Right lobe of liver (tissue), 4 donors: ENCODE measurements around the gene NPFFR1.

Experiments
- POLR2A ChIP-seq: fragments of 450-650 bp; IDR thresholded peaks from one replicate; pipeline ENCODE4 v1.6.1; 2017; ENCODE audit warnings: antibody characterized with exemption, mild to moderate bottlenecking
- TF ChIP-seq, protein P1 (sequence below), 4 donors: fragments of 200-600 bp in 3 of 4; fragments of 450-650 bp in 1 of 4; IDR thresholded peaks; one replicate each; pipeline versions ENCODE4 v1.5.1 to v1.8.0; 2016 to 2022; ENCODE audit warnings: antibody characterized with exemption in 4 of 4, mild to moderate bottlenecking in 2 of 4
- donor health status: DM: no; HTN: no; CAD: no.
- donor health status: DM: no; HTN: no; CAD: no.
- donor health status: DM: no; HTN: yes; CAD: no.

GRCh38 chr10:70289739-70290138, 5.9 kb upstream of the NPFFR1 start:
- TF ChIP-seq, protein P1, sequence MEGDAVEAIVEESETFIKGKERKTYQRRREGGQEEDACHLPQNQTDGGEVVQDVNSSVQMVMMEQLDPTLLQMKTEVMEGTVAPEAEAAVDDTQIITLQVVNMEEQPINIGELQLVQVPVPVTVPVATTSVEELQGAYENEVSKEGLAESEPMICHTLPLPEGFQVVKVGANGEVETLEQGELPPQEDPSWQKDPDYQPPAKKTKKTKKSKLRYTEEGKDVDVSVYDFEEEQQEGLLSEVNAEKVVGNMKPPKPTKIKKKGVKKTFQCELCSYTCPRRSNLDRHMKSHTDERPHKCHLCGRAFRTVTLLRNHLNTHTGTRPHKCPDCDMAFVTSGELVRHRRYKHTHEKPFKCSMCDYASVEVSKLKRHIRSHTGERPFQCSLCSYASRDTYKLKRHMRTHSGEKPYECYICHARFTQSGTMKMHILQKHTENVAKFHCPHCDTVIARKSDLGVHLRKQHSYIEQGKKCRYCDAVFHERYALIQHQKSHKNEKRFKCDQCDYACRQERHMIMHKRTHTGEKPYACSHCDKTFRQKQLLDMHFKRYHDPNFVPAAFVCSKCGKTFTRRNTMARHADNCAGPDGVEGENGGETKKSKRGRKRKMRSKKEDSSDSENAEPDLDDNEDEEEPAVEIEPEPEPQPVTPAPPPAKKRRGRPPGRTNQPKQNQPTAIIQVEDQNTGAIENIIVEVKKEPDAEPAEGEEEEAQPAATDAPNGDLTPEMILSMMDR (IDR thresholded peaks at IDR 0.05): no peak
- TF ChIP-seq POLR2A: no peak
